ENCODE measurements around the gene GLB1L3. TPM values are rescaled to one million over a fixed set of nuclear protein-coding genes. Genes with fewer than 3 reads are reported as not detected.
"Not testable (repeated sequence)": the region's sequence is repeated elsewhere in the genome, so short reads cannot be mapped to it uniquely, and the experiment has no call there.

The GLB1L3 gene
- total RNA-seq, 1 experiment from 2014 or later, result not detected

DNA sequence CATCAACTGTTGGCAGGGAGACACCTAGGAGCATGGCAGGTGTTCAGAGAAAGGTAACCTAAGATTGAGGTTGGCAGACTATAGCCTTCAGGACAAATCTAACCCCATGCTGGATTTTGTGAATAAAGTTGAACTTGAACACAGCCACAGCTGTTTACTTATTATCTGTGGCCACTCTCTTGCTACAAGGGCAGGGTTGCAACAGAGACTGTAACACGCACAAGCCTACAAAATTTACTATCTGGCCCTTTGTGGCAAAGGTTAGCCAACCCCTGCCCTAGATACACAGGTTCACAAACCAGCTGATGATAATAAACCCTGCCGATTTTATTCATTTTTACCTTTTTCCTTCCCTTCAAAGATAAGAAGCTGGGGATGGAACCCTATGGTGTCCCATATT lies 25.5 kb upstream of the GLB1L3 start:
- Mint-ChIP-seq H3K4me1 (ENCODE audit: low read depth, unreplicated experiment) (peaks cover 14% of the 10 kb centered on the region), H3K9me3 (ENCODE audit: low read depth, unreplicated experiment) (no peaks in the 10 kb centered on the region), H3K27ac (ENCODE audit: unreplicated experiment) (no peak overlapping the region), H3K36me3 (ENCODE audit: insufficient read depth, unreplicated experiment) (peaks cover 23% of the 10 kb centered on the region), H3K4me3 (ENCODE audit: low read depth, unreplicated experiment) (no peak overlapping the region), H3K27me3 (ENCODE audit: unreplicated experiment) (no peaks in the 10 kb centered on the region)
- intact Hi-C loops (cut with micrococcal nuclease; ENCODE audit: unreplicated experiment), result no loop called here
- CTCF ChIA-PET, result interaction anchor here (0.6 kb wide), 1 partner anchor 14 kb away, joined by 3 read pairs; no protein-coding TSS in a partner anchor
- no TSS peak for BruUV-seq (replicated peaks)
- no peak for DNase-seq
- TF ChIP-seq, protein P1, sequence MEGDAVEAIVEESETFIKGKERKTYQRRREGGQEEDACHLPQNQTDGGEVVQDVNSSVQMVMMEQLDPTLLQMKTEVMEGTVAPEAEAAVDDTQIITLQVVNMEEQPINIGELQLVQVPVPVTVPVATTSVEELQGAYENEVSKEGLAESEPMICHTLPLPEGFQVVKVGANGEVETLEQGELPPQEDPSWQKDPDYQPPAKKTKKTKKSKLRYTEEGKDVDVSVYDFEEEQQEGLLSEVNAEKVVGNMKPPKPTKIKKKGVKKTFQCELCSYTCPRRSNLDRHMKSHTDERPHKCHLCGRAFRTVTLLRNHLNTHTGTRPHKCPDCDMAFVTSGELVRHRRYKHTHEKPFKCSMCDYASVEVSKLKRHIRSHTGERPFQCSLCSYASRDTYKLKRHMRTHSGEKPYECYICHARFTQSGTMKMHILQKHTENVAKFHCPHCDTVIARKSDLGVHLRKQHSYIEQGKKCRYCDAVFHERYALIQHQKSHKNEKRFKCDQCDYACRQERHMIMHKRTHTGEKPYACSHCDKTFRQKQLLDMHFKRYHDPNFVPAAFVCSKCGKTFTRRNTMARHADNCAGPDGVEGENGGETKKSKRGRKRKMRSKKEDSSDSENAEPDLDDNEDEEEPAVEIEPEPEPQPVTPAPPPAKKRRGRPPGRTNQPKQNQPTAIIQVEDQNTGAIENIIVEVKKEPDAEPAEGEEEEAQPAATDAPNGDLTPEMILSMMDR (IDR thresholded peaks at IDR 0.05; ENCODE audit: unreplicated experiment), result no peak

DNA sequence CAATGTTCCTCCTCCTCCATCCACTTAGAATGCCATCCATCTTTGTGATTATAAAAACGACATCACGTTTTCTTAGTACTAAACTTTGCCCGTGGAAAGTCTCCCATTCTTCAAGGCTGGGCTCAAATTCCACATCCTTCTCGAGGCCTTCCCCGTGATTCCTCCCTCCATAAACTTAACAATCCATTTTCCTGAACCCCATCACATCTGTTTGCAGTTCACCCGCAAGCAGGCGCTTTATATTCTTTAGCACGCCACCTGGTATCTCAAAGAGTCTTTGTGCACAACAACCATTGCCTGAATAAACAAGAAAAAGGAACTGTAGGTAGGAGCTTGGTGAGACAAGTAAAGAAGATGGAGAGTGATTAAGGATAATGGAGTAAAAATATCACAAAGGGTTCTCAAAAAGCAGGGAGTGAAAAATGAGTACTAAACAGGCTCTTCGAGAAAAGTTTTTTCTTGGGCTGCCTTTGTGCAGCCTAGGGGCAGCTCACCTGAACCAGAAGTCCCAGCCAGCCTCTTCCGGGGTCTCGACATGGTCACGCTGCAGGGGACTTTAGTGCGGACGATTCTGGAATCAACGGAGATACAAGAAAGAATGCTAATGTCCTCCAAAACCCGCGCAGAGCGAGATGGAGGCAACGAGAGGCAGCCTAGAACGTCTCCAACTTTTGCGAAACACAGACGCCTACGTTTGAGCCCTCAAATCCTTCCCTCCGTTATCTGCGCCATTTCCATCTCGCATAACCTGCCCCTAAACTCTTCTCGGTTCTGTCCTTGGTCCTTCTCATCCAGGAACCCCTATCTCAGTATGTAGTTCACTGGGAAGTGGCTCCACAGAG lies 23.6 kb upstream of the GLB1L3 start:
- CTCF ChIA-PET, result no interaction called here
- no peak for DNase-seq
- TF ChIP-seq, protein P1 (IDR thresholded peaks at IDR 0.05; ENCODE audit: unreplicated experiment), result no peak
- intact Hi-C loops (cut with micrococcal nuclease; ENCODE audit: unreplicated experiment), result no loop called here
- Mint-ChIP-seq H3K9me3 (ENCODE audit: low read depth, unreplicated experiment) (no peaks in the 10 kb centered on the region), H3K27ac (ENCODE audit: unreplicated experiment) (peak overlapping the region; percentile 5), H3K27me3 (ENCODE audit: unreplicated experiment) (no peaks in the 10 kb centered on the region), H3K4me1 (ENCODE audit: low read depth, unreplicated experiment) (peaks cover 14% of the 10 kb centered on the region), H3K36me3 (ENCODE audit: insufficient read depth, unreplicated experiment) (peaks cover 23% of the 10 kb centered on the region), H3K4me3 (ENCODE audit: low read depth, unreplicated experiment) (peak overlapping the region; percentile 98)
- BruUV-seq (replicated peaks), result no TSS peak

DNA sequence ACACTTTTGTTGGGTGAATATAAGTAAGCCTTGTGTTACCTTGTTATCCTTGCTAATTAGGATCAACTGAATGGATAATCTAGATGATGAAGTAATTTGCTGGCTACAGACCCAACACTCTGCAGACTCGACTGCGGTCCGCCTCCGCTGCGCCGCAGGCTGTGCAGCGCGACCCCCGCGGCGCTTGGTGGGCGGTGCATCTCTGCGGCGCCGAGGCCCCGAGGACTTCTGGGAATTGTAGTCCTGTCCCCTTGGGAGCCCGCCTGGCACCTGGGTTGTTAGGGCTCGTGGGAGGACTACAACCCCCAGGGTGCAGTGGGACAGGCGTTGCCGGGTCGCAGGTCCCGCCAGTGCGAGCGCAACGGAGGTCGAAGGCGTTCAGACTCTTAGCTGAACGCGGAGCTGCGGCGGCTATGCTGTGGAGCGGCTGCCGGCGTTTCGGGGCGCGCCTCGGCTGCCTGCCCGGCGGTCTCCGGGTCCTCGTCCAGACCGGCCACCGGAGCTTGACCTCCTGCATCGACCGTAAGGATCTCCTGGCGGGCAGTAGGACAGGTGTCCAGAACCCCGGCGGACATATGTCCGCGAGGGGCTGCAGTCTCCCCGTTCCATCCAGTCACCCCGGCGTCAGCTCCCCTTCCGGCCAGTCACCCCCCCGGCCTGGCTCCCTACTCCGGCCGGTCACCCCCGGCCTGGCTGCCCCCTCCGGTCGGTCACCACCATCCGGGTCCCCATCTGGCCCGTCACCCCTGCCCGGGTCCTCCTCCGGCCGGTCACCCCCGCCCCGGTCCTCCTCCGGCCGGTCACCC lies 22.8 kb upstream of the GLB1L3 start, which contains the start of the genes ACAD8 and THYN1:
Gene ACAD8, plus strand, starts transcription at position 381 of the 806 bp plus-strand sequence. Its CDS starts 33 bp downstream, at position 414.
Gene THYN1, minus strand, starts transcription at position 165 of the 806 bp plus-strand sequence. CDS start 470 bp downstream, outside the sequence.
- H3K36me3 Mint-ChIP-seq (ENCODE audit: insufficient read depth, unreplicated experiment), result peaks cover 23% of the 10 kb centered on the region
- BruUV-seq (replicated peaks), result no TSS peak
- CTCF ChIA-PET, result interaction anchor here (0.6 to 0.7 kb wide), 3 partner anchors 9 to 182 kb away, joined by 3 to 4 read pairs (median 3); no protein-coding TSS in a partner anchor
- peak within 1 kb of the TSS; percentile 98 for H3K4me3 Mint-ChIP-seq (ENCODE audit: low read depth, unreplicated experiment)
- peaks cover 14% of the 10 kb centered on the region for H3K4me1 Mint-ChIP-seq (ENCODE audit: low read depth, unreplicated experiment)
- DNase-seq, result peak; percentile 95
- intact Hi-C loops (cut with micrococcal nuclease; ENCODE audit: unreplicated experiment), result no loop called here
- H3K9me3 Mint-ChIP-seq (ENCODE audit: low read depth, unreplicated experiment), result no peaks in the 10 kb centered on the region
- no peaks in the 10 kb centered on the region for H3K27me3 Mint-ChIP-seq (ENCODE audit: unreplicated experiment)
- TF ChIP-seq, protein P1 (IDR thresholded peaks at IDR 0.05; ENCODE audit: unreplicated experiment), result no peak
- peak within 1 kb of the TSS; percentile 5 for H3K27ac Mint-ChIP-seq (ENCODE audit: unreplicated experiment)

DNA sequence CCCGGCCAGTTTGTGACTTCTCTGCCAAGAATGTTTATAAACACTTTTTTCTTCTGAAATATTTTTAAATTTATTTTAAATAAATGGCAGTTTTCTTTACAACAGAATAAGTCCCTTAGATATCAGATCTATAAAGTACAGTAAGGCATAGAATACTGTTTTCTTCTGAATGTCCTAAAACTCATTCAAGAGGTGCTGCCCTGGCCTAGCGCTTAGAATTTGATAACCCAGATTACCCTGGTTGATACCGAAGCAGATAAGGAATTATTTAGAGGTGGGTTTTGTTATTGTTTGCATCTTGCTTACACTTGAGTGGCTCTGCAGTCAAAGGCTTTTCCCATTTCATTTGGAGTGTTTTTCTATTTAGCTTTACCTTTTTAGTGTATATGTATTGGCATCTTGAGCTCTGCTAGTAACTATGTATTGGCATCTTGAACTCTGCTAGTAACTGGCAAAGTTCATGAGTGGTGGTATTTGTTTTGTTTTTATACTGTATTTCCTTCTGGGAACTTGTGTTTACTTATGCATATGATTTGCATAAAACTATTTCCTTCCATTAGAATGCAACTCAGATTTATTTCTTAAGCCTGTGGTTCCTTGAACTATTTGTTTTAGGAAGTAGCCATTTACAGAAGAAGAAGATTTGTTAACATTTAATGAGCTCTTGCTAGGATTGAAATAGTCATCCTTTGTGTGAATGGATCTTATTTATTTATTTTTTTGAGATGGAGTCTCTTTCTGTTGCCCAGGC lies 21.6 kb upstream of the GLB1L3 start:
- CTCF ChIA-PET, result interaction anchor here (0.6 kb wide), 1 partner anchor 26 kb away, joined by 3 read pairs; no protein-coding TSS in a partner anchor
- Mint-ChIP-seq H3K4me1 (ENCODE audit: low read depth, unreplicated experiment) (peaks cover 14% of the 10 kb centered on the region), H3K9me3 (ENCODE audit: low read depth, unreplicated experiment) (no peaks in the 10 kb centered on the region), H3K36me3 (ENCODE audit: insufficient read depth, unreplicated experiment) (peaks cover 23% of the 10 kb centered on the region), H3K27me3 (ENCODE audit: unreplicated experiment) (no peaks in the 10 kb centered on the region), H3K27ac (ENCODE audit: unreplicated experiment) (no peak overlapping the region), H3K4me3 (ENCODE audit: low read depth, unreplicated experiment) (peak overlapping the region; percentile 98)
- DNase-seq, result no peak
- TSS peak; percentile 27 for BruUV-seq (replicated peaks)
- intact Hi-C loops (cut with micrococcal nuclease; ENCODE audit: unreplicated experiment), result no loop called here
- TF ChIP-seq, protein P1 (IDR thresholded peaks at IDR 0.05; ENCODE audit: unreplicated experiment), result no peak

- H3K27me3 Mint-ChIP-seq (ENCODE audit: unreplicated experiment); H3K9me3 Mint-ChIP-seq (ENCODE audit: low read depth, unreplicated experiment); DNase-seq; H3K4me3 Mint-ChIP-seq (ENCODE audit: low read depth, unreplicated experiment); intact Hi-C loops (cut with micrococcal nuclease; ENCODE audit: unreplicated experiment); H3K27ac Mint-ChIP-seq (ENCODE audit: unreplicated experiment); BruUV-seq (replicated peaks): not testable (repeated sequence)
- H3K36me3 Mint-ChIP-seq (ENCODE audit: insufficient read depth, unreplicated experiment), result peaks cover 23% of the 10 kb centered on the region
- CTCF ChIA-PET, result interaction anchor here (0.6 kb wide), 1 partner anchor 26 kb away, joined by 3 read pairs; no protein-coding TSS in a partner anchor
- H3K4me1 Mint-ChIP-seq (ENCODE audit: low read depth, unreplicated experiment), result peaks cover 14% of the 10 kb centered on the region
These were observed 21.0 kb upstream of the GLB1L3 start for GRCh38 chr11:134255184-134255561.

All from Calu3 (cell line).